HL-60/S4 treated with retinoic acid at 250 ng/mL for 4 days and 3 days (cell line): ENCODE data around the gene ZDHHC14.
"Not testable (repeated sequence)": the region's sequence is repeated elsewhere in the genome, so short reads cannot be mapped to it uniquely, and the experiment has no call there.

Source experiments
- in situ Hi-C: fragments of 300-500 bp; cut with MboI; formaldehyde crosslinking; loops from 2 replicates; pipeline ENCODE4 v1.7.0; 2022; ENCODE audit warnings: low sequenced_read_pairs

Gene ZDHHC14

DNA sequence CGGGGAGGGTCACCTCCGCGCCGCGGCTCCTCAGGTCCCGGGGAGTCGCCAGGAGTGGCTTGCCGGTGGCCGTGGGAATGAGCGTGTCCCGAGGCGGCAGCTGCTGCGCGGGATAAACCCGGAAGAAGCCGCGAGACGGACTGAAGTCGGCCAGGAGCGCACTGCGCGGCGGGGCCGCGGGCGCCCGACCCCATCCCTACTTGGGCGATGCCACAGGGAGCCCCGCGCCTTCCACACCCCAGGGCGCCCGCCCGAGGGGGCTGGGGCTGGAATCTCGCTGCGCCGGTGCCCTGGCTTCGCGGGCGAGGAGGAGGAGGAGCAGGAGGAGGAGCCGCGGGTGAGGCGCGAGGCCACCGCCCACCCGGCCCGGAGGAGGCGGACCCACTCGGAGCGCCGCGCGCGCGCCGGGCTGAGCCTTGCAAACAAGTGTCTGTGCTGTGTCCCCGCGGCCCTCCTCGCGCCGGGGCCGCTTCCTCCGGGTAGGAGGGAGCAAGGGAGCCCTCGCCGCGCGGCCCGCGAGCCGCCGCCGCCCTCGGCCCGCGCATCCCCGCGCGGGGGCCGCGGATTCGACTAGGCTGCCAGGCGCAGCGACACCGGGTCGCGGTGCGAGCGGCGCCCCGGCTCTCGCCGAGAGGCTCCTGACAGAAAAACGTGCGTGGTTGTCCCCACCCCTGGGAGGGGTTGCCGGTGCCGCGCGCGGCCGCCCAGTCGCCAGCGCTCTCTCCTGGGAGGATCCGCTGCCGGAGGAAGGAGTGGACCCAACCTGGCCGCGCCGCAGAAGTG lies at the start of gene ZDHHC14:
Gene ZDHHC14, plus strand, starts transcription at position 412 of the 783 bp plus-strand sequence.
- in situ Hi-C loops: no loop called here

- in situ Hi-C loops: no loop called here
These were observed 48.2 kb upstream of the ZDHHC14 start for GRCh38 chr6:157332813-157333212.

DNA sequence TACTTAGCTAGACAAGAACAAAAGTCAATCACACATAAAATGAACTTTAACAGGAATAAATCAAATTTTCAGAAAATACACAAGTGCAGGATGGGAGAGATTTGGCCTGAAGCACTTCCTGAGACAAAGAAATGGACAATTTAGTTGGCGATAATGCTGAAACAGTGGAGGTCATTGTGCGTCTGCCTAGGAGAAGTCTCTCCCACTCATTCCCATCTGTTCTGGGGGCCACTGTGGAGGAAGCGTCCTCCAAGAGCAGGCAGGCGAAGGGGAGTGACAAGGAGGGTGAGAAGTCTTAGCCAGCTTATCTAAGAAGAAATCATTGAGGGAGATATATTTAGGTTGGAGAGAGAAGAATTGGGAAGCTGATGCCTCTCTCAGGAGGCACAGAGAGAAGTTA lies 47.5 kb upstream of the ZDHHC14 start:
- in situ Hi-C loops: no loop called here

DNA sequence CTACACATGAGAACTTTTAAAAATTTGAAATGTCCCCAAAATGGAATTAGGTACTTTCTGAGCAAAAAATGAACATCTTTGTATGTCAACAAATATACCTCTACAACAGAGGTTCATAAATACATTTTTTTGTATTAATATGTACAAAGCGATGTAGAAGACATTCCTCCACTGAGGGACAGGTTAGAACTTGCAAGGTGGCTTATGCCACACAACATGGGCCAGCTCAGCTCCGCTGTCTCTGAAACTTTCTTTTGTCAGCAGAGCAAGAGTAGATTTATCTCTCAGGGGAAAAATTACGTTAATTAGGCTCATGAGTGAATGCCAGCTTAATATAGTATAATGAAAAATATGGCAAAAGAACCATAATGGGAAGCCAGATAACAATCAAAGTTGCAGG lies 47.0 kb upstream of the ZDHHC14 start:
- in situ Hi-C loops: no loop called here

DNA sequence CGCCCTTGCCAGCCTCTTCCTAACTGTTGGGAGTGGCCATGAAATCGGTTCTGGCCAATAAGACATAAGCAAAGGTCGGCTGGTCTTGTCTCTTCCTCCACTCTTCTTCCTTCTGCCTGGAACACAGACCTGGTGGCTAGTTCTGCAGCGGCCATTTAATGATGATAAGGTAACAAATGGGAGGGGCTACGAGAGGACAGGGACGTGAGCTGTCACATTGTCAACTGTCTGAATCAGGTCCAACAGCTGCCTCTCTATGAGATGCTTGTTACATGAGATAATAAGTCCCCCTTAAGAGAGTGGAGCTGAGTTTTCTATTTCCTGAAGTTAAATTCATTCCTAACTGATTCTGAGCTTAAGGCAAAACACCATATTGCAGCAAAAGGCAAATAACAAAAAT lies 45.2 kb upstream of the ZDHHC14 start:
- in situ Hi-C loops: no loop called here

DNA sequence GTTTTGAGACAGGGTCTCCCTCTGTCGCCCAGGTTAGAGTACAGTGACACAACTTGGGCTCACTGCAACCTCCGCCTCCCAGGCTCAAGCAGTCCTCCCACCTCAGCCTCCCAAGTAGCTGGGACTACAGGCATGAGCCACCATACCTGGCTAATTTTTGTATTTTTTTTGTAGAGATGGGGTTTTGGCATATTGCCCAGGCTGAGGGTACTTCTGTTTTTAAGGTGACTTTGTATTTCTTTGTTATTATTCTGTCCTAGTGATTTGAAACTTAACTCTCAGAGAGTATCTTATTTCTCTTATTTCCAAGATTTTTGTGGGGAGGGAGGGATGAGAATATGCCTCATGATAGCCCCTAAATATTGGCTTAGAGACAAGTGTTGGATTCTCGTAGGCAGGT lies 43.7 kb upstream of the ZDHHC14 start:
- in situ Hi-C loops: not testable (repeated sequence)

GRCh38 chr6:157337751-157338150 lies 43.2 kb upstream of the ZDHHC14 start:
- in situ Hi-C loops: no loop called here

GRCh38 chr6:157339432-157339831 lies 41.6 kb upstream of the ZDHHC14 start:
- in situ Hi-C loops: no loop called here

DNA sequence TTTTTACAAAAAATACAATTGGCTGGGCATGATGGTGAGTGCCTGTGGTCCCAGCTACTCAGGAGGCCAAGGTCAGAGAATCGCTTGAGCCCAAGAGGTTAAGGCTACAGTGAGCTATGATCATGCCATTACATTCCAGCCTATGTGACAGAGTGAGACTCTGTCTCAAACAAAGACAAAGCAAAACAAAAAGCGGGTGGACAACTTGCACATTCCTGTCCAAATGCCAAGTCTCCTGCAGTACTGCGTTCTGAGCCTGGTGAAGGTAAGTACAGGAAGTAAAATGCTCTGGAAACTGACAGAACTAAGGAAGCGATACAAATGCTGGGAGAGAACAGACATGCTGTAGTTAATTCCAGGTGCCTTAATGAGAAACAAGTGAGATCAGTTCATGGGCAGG lies 37.3 kb upstream of the ZDHHC14 start:
- in situ Hi-C loops: no loop called here

DNA sequence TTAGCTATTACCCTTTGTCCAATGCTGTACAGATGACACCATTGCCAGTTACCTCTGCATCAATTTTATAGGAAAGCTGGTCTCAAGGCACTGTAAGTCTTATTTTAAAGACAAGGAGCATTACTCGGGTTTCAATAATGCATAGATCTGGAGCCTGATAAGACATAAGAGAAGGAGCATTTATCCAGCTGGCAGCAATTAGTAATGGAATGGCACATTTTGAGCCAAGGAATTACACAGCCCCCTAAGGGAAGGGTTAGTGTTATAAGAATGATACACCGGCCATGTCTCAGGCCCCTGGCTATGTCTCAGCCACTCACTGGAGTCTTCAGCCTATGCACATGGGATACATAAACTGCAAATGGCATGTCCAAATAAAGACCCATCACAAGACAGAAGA lies 34.6 kb upstream of the ZDHHC14 start:
- in situ Hi-C loops: no loop called here

DNA sequence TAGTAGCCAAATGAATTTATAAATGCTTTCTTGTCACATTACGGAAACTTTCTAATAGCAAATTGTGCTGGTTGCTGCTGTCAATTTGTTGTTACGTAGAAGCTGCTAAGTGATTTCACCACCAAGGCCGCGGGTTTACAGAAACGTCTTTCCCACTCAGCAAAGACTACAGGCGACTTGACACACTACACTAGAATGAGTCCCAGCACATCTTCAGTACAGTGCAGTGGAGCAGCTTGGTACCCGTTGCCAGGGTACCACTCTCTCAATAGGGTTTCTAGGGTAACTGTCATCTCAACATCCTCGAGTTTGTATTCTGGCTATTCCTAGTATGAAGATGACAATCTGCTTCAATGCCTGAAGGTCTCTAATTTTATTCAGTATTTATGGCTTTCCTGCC lies 22.7 kb upstream of the ZDHHC14 start:
- in situ Hi-C loops: no loop called here

GRCh38 chr6:157361886-157362285 lies 19.1 kb upstream of the ZDHHC14 start:
- in situ Hi-C loops: no loop called here

DNA sequence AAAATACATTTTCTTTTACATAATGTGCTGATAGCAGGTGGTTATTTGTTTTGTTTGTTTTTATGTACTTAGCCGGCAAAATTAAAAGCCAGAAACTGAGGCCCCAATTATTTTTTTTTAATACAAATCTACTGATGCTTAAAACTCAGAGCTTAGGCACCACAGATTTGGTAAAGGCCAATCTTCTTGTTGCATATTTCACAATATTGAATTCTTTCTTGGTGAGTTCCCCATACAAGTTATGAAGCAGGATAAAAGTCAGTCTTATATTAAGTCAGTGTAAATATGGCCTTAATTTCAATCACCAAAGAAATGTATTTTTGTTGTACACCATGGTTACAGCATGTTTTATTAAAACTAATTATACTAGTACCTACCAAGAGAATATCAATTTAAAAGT lies 16.3 kb upstream of the ZDHHC14 start:
- in situ Hi-C loops: no loop called here

- in situ Hi-C loops: no loop called here
These were observed 14.3 kb upstream of the ZDHHC14 start for GRCh38 chr6:157366648-157367047.

GRCh38 chr6:157368359-157369049 lies 12.5 kb upstream of the ZDHHC14 start:
- in situ Hi-C loops: no loop called here

DNA sequence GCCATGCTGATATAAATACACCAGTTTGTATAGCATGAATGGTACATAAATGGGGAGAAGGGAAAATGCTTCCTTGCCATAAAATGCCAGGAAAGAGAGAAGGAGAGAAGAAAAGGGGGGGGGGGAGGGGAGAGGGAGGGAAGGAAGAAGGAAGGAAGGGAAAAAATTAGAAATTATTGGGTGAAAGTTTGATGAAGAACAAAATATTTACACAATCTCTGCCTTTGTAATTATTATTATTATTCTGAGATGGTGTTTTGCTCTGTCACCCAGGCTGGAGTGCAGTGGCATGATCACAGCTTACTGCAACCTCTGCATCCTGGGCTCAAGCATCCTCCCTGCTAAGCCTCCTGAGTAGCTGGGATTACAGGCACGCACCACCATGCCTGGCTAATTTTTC lies 10.2 kb upstream of the ZDHHC14 start:
- in situ Hi-C loops: no loop called here

DNA sequence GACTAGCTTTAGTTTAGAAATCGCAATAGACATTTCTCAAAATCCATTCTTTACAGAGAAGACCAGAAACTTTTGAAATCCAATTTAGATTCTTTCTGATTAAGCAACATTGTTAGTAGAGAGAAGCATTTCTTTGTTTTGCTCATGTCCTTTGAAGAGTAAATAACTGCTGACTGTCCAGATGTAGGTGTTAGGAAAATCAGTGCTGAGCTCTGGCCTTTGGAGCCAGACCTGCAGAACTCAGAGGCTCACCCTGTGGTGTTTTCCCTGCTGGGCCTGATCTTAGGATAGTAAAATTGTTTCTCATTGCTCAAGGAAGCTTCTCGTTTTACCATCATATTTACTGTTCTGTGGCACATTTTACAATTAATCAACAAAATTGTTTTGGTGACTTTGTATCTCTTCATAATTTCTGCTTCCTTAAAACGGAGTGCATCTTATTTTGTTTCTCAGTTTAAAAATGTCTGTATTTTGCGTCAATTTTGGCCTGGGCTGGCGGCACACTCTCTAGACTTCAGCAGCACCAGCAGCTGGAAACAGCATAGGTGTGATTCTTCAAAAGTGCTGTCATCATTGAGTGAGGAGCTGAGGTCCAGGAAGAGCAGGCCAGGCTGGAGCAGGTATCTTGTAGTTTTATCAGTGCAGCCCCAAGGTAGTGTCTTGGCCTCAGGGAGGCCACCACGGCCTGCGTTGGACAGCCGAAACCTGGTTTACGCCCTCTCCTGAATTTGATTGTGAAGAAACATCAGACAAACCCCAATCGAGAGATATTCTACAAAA lies 8.3 kb upstream of the ZDHHC14 start:
- in situ Hi-C loops: no loop called here

- in situ Hi-C loops: no loop called here
These were observed 6.0 kb upstream of the ZDHHC14 start for GRCh38 chr6:157374889-157375443.

GRCh38 chr6:157376241-157376640 lies 4.7 kb upstream of the ZDHHC14 start:
- in situ Hi-C loops: no loop called here

- in situ Hi-C loops: no loop called here
These were observed 4.2 kb upstream of the ZDHHC14 start for GRCh38 chr6:157376706-157377230.
